ENCODE data around the gene RAP1A. TPM values are rescaled to one million over a fixed set of nuclear protein-coding genes. Genes with fewer than 3 reads are reported as not detected.

Gene RAP1A
- total RNA-seq, 1 experiment from 2014 or later, result 26.7 TPM

GRCh38 chr1:111720977-111721786, 101.6 kb downstream of the RAP1A start:
- Mint-ChIP-seq H3K36me3 (ENCODE audit: insufficient read depth in 1 of 3, low read depth in 3 of 3) (peaks cover 0 to 2% (median 0%) of the 10 kb centered on the region in 3 experiments; a peak in 3 of 7 replicates), H3K4me1 (peaks cover 42% of the 10 kb centered on the region in 2 experiments), H3K27me3 (ENCODE audit: low read depth) (peaks cover 1% of the 10 kb centered on the region; the same call in 1 of the 2 replicates), H3K4me3 (peak overlapping the region in 1 of 2 experiments; percentile 43; a peak in 1 of 5 replicates), H3K9me3 (no peaks in the 10 kb centered on the region; a peak in 1 of 5 replicates), H3K27ac (peak overlapping the region; percentile 11 to 43 (median 38); a peak in 5 of 7 replicates)
- no peak overlapping the region for H4K5ac ChIP-seq (ENCODE audit: insufficient read length, low read depth, low read length)
- no peak overlapping the region for H2BK5ac ChIP-seq (ENCODE audit: insufficient read length, low read length)
- H4K20me1 ChIP-seq (ENCODE audit: control insufficient read depth, insufficient read depth, insufficient read length), result no peaks in the 10 kb centered on the region
- H4K8ac ChIP-seq (replicated peaks; ENCODE audit: insufficient read length, low read depth, low read length), result no peak overlapping the region
- no peak overlapping the region for H3K27ac ChIP-seq (ENCODE audit: insufficient read length, low read depth, low read length)
- H3K79me2 ChIP-seq (ENCODE audit: insufficient read depth, low read length), result no peaks in the 10 kb centered on the region
- no peaks in the 10 kb centered on the region for H3K9me3 ChIP-seq (ENCODE audit: control insufficient read depth, low read depth, low read length)
- no peak overlapping the region for H2BK120ac ChIP-seq (ENCODE audit: low read depth, low read length, poor library complexity, severe bottlenecking)
- no peak overlapping the region for H3T11ph ChIP-seq (ENCODE audit: low read length)
- no peaks in the 10 kb centered on the region for H3K27me3 ChIP-seq (ENCODE audit: insufficient read depth, low read length)
- no peak overlapping the region for H2BK15ac ChIP-seq (ENCODE audit: low read depth, low read length)
- H2BK20ac ChIP-seq (ENCODE audit: low read depth, low read length, poor library complexity, severe bottlenecking), result no peak overlapping the region
- no peak overlapping the region for H2AFZ ChIP-seq (ENCODE audit: low read length)
- H3K4ac ChIP-seq (ENCODE audit: low read depth, low read length), result no peak overlapping the region
- H3K9ac ChIP-seq (ENCODE audit: extremely low read depth, insufficient read length, low read length), result no peak overlapping the region
- no peak overlapping the region for H3K56ac ChIP-seq (ENCODE audit: insufficient read length, low read depth, low read length)
- H3K4me2 ChIP-seq (ENCODE audit: insufficient read depth, insufficient read length, low read length), result no peak overlapping the region
- H2AK5ac ChIP-seq (ENCODE audit: insufficient read length, low read length), result no peak overlapping the region
- H2BK12ac ChIP-seq (ENCODE audit: insufficient read length, low read depth, low read length), result no peak overlapping the region
- H3K79me1 ChIP-seq (ENCODE audit: insufficient read depth, low read depth, low read length, poor library complexity, severe bottlenecking), result no peaks in the 10 kb centered on the region
- H3K23me2 ChIP-seq (ENCODE audit: insufficient read length, low read depth, low read length, poor library complexity, severe bottlenecking), result no peaks in the 10 kb centered on the region
- peaks cover 15% of the 10 kb centered on the region; the same call in 1 of the 2 replicates for H3K4me1 ChIP-seq (ENCODE audit: insufficient read depth, low read length)
- WGBS (ENCODE audit: extremely low coverage, insufficient read length, low lambda C conversion rate), result no CpG with 5 or more reads among the region's 10 CpGs
- peak; percentile 47 for DNase-seq
- H3K18ac ChIP-seq (ENCODE audit: insufficient read length, low read depth, low read length), result no peak overlapping the region
- TF ChIP-seq CTCF (conservative IDR thresholded peaks at IDR 0.05), result no peak
- H3K14ac ChIP-seq (ENCODE audit: insufficient read depth, low read length), result no peak overlapping the region
- H4K91ac ChIP-seq (ENCODE audit: insufficient read length, low read depth, low read length), result no peak overlapping the region
- H3K23ac ChIP-seq (ENCODE audit: insufficient read length, low read depth, low read length), result no peak overlapping the region
